Sigmoid colon (tissue), 7 donors: Measurements from ENCODE around the gene DCANP1. TPM values are rescaled to one million over a fixed set of nuclear protein-coding genes. Genes with fewer than 3 reads are reported as not detected.

ENCODE experiments used
- DNase-seq: peaks from one replicate; pipeline ENCODE4 v3.0.0-alpha.2; 2019
- H3K27ac ChIP-seq, 4 donors: fragments of 200-600 bp; sonication (generic); one replicate each; pipeline ENCODE4 v1.5.1; 2016 to 2019; ENCODE audit warnings: mild to moderate bottlenecking in 1 of 4
- H3K27me3 ChIP-seq, 3 donors: fragments of 200-600 bp; sonication (generic); one replicate each; pipeline ENCODE4 v1.5.1; 2019; ENCODE audit warnings: mild to moderate bottlenecking in 1 of 3
- H3K36me3 ChIP-seq, 4 donors: fragments of 200-600 bp; sonication (generic); one replicate each; pipeline ENCODE4 v1.5.1; 2016 to 2019
- H3K4me1 ChIP-seq, 4 donors: fragments of 200-600 bp; sonication (generic); one replicate each; pipeline ENCODE4 v1.5.1; 2017 to 2019
- H3K4me3 ChIP-seq, 4 donors: fragments of 200-600 bp; sonication (generic); one replicate each; pipeline ENCODE4 v1.5.1; 2017 to 2019; ENCODE audit warnings: mild to moderate bottlenecking in 2 of 4, moderate library complexity in 1 of 4
- H3K9me3 ChIP-seq, 4 donors: fragments of 200-600 bp in 3 of 4; sonication (generic) in 3 of 4; one replicate each; pipeline versions ENCODE4 v1.5.1 to v1.6.1; 2013 to 2019
- EP300 ChIP-seq, 4 donors: sonication (generic); formaldehyde crosslinking; IDR thresholded peaks; one replicate each; pipeline ENCODE4 v1.6.1; 2017; ENCODE audit warnings: antibody characterized with exemption in 4 of 4
- POLR2A ChIP-seq, 2 donors: fragments of 450-650 bp; IDR thresholded peaks; one replicate each; pipeline ENCODE4 v1.6.1; 2016; ENCODE audit warnings: antibody characterized with exemption in 2 of 2, mild to moderate bottlenecking in 2 of 2, moderate library complexity in 2 of 2
- POLR2AphosphoS5 ChIP-seq, 4 donors: sonication (generic); formaldehyde crosslinking; IDR thresholded peaks; one replicate each; pipeline ENCODE4 v1.6.1; 2017; ENCODE audit warnings: antibody characterized with exemption in 4 of 4
- WGBS, 2 donors: extraction: QIAGEN DNeasy Blood & Tissue Kit; methylation state at CpG; one replicate each; pipeline ENCODE4 v1.1.7; 2013; 5-methylcytosine and 5-hydroxymethylcytosine counted together
- intact Hi-C: fragments of 100-400 bp; cut with DNase I; formaldehyde crosslinking; loops from one replicate; pipeline ENCODE4 v1.15.1; 2023
- polyA plus RNA-seq, 3 donors: library from polyadenylated mRNA; stranded (reverse); fragments of 200-250 nt; gene quantifications; one replicate each; pipeline ENCODE4 v1.2.3, GENCODE V29; 2013
- total RNA-seq, 4 donors: library from RNA; depleted of rRNA; stranded (reverse); fragments of >200 nt; gene quantifications; one replicate each; pipeline ENCODE4 v1.1.0, GENCODE V29; 2016
- TF ChIP-seq, protein P1 (sequence below), 4 experiments: fragments of 450-650 bp in 3 of 4; fragments of 200-600 bp in 1 of 4; IDR thresholded peaks; one replicate each; pipeline ENCODE4 v1.5.1; 2016 to 2019; ENCODE audit warnings: antibody characterized with exemption in 4 of 4, mild to moderate bottlenecking in 3 of 4, moderate library complexity in 2 of 4
- donor health status: healthy with polysubstance abuse.
- donor health status: Bipolar disorder and iron deficiency.
- donor health status: healthy.

DCANP1 gene
- total and polyA plus RNA-seq, 7 donors, result 0.13 to 0.46 TPM; not detected in 5

DNA sequence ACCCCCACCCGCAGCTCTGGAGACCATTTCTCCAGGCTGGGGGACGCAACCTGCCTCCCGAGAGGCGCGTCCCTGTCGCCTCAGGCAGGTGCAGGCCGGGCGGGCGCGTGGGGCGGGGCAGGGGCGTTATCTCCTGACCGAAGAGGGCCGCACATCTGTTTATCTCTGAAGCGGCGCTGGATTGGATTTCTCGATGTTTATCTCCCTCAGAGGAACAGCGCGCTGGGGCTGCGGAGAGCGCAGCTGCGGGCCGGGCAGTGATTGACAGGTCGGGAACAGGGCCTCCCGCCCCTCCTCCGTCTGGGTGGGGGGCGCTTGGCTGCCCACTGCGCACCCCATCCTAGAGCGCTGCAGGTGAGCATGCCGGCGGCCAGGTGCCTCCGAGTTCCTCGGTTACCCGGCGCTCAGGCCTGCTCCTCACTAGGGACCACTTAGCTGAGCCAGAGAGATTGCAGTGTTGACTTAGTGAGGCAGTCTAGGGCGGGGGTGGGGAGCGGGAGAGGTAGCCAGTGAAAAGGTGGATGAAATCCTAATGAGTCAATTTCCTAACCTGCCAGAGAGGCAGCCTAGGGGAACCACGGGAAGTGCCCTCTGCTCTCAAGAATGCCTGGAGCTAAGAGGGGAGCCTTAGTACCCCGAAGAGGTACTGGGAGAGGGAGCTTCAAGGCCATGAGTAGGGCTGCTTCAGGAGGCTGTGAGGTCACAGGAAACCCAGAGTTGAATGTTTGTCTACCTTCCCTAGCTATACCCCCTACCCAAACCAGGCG, 44.6 kb upstream of the DCANP1 start:
- Histone ChIP-seq H3K36me3 (no peaks in the 10 kb centered on the region), H3K27ac (no peak overlapping the region), H3K4me1 (peaks cover 0 to 26% (median 23%) of the 10 kb centered on the region in 4 donors), H3K27me3 (peaks cover 13 to 62% (median 54%) of the 10 kb centered on the region in 3 donors), H3K9me3 (no peaks in the 10 kb centered on the region), H3K4me3 (no peak overlapping the region)
- DNase-seq, result no peak
- TF ChIP-seq, protein P1, sequence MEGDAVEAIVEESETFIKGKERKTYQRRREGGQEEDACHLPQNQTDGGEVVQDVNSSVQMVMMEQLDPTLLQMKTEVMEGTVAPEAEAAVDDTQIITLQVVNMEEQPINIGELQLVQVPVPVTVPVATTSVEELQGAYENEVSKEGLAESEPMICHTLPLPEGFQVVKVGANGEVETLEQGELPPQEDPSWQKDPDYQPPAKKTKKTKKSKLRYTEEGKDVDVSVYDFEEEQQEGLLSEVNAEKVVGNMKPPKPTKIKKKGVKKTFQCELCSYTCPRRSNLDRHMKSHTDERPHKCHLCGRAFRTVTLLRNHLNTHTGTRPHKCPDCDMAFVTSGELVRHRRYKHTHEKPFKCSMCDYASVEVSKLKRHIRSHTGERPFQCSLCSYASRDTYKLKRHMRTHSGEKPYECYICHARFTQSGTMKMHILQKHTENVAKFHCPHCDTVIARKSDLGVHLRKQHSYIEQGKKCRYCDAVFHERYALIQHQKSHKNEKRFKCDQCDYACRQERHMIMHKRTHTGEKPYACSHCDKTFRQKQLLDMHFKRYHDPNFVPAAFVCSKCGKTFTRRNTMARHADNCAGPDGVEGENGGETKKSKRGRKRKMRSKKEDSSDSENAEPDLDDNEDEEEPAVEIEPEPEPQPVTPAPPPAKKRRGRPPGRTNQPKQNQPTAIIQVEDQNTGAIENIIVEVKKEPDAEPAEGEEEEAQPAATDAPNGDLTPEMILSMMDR (IDR thresholded peaks at IDR 0.05), result no peak
- no peak for TF ChIP-seq POLR2A (IDR thresholded peaks at IDR 0.05)
- no peak for TF ChIP-seq EP300 (IDR thresholded peaks at IDR 0.05)
- no peak for TF ChIP-seq POLR2AphosphoS5 (IDR thresholded peaks at IDR 0.05)
- WGBS, 2 donors, result 8 to 15% methylated on average over 40 of the region's 40 CpGs
- intact Hi-C loops, result no loop called here

DNA sequence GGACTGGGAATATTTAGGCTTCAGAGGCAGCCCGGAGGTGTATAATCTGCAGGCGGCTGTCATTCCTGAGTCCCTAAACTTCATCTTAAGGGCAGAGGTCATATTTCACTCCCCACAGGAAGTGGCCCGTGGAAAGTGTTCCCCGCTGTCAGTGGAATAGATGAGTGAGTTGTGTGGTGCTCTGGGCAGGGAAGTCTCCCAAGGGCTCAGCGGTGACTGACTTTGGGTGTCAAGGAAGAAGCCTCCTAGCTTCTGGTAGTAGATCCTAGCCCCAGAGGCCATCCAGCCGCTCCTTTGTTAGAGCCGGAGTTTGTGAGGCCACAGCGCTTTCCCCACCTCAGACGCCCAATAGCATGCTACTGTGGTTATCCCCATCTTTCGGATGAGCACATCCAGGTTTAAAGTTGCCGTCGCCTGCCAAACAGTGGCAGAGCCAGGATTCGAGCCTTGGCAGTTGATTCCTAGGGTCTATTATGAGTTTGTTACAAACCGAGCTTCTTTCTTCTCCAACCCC, 43.9 kb upstream of the DCANP1 start:
- TF ChIP-seq POLR2AphosphoS5 (IDR thresholded peaks at IDR 0.05) (no peak), EP300 (IDR thresholded peaks at IDR 0.05) (no peak), POLR2A (IDR thresholded peaks at IDR 0.05) (no peak)
- TF ChIP-seq, protein P1 (IDR thresholded peaks at IDR 0.05), result no peak
- Histone ChIP-seq H3K36me3 (no peaks in the 10 kb centered on the region), H3K4me3 (no peak overlapping the region), H3K27ac (no peak overlapping the region), H3K27me3 (peaks cover 13 to 69% (median 60%) of the 10 kb centered on the region in 3 donors), H3K4me1 (peaks cover 0 to 26% (median 23%) of the 10 kb centered on the region in 4 donors), H3K9me3 (no peaks in the 10 kb centered on the region)
- WGBS, 2 donors, result 24 to 25% methylated on average over 14 of the region's 14 CpGs
- DNase-seq, result no peak
- intact Hi-C loops, result no loop called here

DNA sequence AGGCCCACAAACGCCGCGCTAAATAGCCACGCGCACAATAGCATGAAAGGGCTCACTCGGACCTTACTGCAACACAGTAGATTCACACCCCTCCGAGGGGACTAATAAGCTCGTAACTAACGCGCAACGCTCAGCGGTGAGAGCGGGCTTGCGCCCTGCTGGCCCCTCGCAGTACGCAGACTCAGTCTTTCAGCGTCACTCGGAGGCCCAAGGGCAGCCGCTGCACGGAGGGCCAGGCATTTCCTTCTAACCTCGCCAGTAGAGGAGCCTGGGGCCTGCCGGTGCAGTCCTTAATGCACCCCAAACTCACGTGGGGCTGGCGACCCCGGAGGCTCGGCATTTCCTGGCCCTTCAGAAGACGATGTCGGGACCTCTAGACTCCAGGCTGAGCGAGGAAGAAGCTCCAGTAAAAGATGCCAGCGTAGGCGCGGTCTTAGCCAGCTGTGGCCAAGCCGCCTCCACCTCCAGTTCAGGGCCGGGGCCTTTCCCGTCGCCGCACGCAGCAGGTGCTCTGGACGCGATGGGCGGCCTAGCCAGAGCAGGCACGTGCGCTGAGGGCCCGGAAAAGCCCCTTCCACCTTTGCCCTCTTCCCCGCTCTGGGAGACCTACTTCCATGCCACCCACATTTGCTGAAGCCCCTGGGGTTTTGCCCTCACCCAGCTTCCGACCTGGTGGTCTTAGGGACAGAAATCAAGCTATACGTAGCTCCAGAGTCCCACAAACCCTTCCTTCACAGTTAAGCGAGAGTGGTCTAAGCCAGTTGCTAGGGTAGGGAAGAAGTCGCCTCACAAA, 43.3 kb upstream of the DCANP1 start:
- peaks cover 13 to 73% (median 66%) of the 10 kb centered on the region in 3 donors for H3K27me3 ChIP-seq
- H3K4me3 ChIP-seq, result peak overlapping the region in 2 of 4 donors; percentile 41 to 45
- no peak for DNase-seq
- no peaks in the 10 kb centered on the region for H3K9me3 ChIP-seq
- intact Hi-C loops, result no loop called here
- no peaks in the 10 kb centered on the region for H3K36me3 ChIP-seq
- TF ChIP-seq POLR2A (IDR thresholded peaks at IDR 0.05) (no peak), EP300 (IDR thresholded peaks at IDR 0.05) (no peak), POLR2AphosphoS5 (IDR thresholded peaks at IDR 0.05) (no peak)
- TF ChIP-seq, protein P1 (IDR thresholded peaks at IDR 0.05), result no peak
- H3K27ac ChIP-seq, result no peak overlapping the region
- 13% methylated on average over 49 of the region's 49 CpGs for WGBS, 2 donors
- H3K4me1 ChIP-seq, result peaks cover 0 to 26% (median 23%) of the 10 kb centered on the region in 4 donors

DNA sequence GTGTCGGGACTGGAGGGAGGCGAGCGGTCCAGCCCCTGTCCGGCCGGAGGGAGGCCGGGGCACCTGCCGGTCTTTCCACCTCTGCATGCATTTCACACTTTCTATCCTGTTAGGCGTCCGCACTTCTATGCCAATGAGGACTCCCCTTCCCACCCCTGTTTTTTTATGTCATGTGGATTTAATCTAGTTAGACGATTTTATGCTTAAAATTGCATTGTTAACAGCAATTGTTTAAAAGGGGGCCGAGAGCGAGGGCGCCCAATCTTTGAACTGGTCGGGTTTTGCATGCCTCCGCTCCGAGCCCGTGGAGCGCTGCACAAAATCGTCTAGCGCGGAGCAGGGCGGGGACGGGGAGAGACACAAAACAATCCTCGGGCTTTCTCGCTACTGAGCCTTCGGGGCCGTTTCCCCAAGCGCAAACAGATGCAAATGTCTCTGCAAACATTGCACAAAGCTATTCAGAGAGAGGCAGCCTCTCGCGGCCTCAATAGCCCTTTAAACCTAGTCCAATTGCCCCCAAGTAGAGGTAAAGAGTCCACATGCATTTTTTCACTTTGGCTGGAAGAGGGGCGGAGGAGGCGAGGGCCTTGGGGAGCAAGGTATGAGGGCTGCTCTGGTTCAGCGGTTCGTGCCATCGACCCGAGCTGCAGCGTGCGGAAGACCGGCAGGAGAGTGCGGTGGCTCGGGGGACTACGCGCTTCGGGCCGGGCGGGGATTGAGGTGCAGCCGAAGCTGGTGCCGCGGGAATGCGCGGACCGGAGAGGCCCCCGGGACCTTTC, 42.5 kb upstream of the DCANP1 start:
- Histone ChIP-seq H3K4me3 (peak overlapping the region in 3 of 4 donors; percentile 36 to 45 (median 41)), H3K27me3 (peaks cover 13 to 78% (median 66%) of the 10 kb centered on the region in 3 donors), H3K27ac (no peak overlapping the region), H3K9me3 (no peaks in the 10 kb centered on the region), H3K4me1 (peaks cover 0 to 26% (median 23%) of the 10 kb centered on the region in 4 donors), H3K36me3 (no peaks in the 10 kb centered on the region)
- TF ChIP-seq, protein P1 (IDR thresholded peaks at IDR 0.05), result no peak
- TF ChIP-seq POLR2AphosphoS5 (IDR thresholded peaks at IDR 0.05) (no peak), EP300 (IDR thresholded peaks at IDR 0.05) (no peak), POLR2A (IDR thresholded peaks at IDR 0.05) (no peak)
- no peak for DNase-seq
- intact Hi-C loops, result no loop called here
- 4 to 5% methylated on average over 53 of the region's 53 CpGs for WGBS, 2 donors
